Astrocyte (in vitro differentiated cells and primary cell): ENCODE measurements around the gene TRPV5. TPM values are rescaled to one million over a fixed set of nuclear protein-coding genes. Genes with fewer than 3 reads are reported as not detected.

Experiments
- DNase-seq: peaks from one replicate; pipeline ENCODE4 v3.0.0-alpha.2; 2010; ENCODE audit warnings: low read depth
- FAIRE-seq: peaks from 2 replicates; lab custom pipeline; 2011; peaks lifted over from hg19 to GRCh38; lab: Jason Lieb, UNC
- H2AFZ ChIP-seq: 2 replicates; pipeline ENCODE4 v1.6.0; 2012; ENCODE audit warnings: low read depth, low read length, inconsistent platforms
- H3K27ac ChIP-seq: 2 replicates; pipeline ENCODE4 v1.5.1; 2011; ENCODE audit warnings: low read depth, low read length, inconsistent platforms
- H3K27me3 ChIP-seq: 2 replicates; pipeline ENCODE4 v1.6.0; 2011; ENCODE audit warnings: low read length, inconsistent platforms; ENCODE audit not compliant: insufficient read depth
- H3K36me3 ChIP-seq: 2 replicates; pipeline ENCODE4 v1.5.1; 2011; ENCODE audit warnings: low read length, inconsistent platforms; ENCODE audit not compliant: insufficient read depth
- H3K4me1 ChIP-seq: 2 replicates; pipeline ENCODE4 v1.5.1; 2011; ENCODE audit warnings: low read length, inconsistent platforms; ENCODE audit not compliant: insufficient read depth
- H3K4me2 ChIP-seq: 2 replicates; pipeline ENCODE4 v1.6.0; 2012; ENCODE audit warnings: low read length, inconsistent platforms
- H3K4me3 ChIP-seq: 2 replicates; pipeline ENCODE4 v1.5.1; 2011; ENCODE audit warnings: low read depth, mild to moderate bottlenecking, low read length, inconsistent platforms; ENCODE audit not compliant: insufficient read depth
- H3K79me2 ChIP-seq: 2 replicates; pipeline ENCODE4 v1.6.0; 2012; ENCODE audit warnings: mild to moderate bottlenecking, low read length, inconsistent platforms; ENCODE audit not compliant: insufficient read depth
- H3K9ac ChIP-seq: 2 replicates; pipeline ENCODE4 v1.6.0; 2012; ENCODE audit warnings: mild to moderate bottlenecking, low read length, inconsistent platforms
- H3K9me3 ChIP-seq: 2 replicates; pipeline ENCODE4 v1.5.1; 2012; ENCODE audit warnings: low read depth, mild to moderate bottlenecking, low read length, inconsistent platforms; ENCODE audit not compliant: insufficient read depth
- H4K20me1 ChIP-seq: 2 replicates; pipeline ENCODE4 v1.6.0; 2012; ENCODE audit warnings: low read length, inconsistent platforms; ENCODE audit not compliant: insufficient read depth
- H3K27ac Mint-ChIP-seq: one replicate; pipeline ENCODE4 v1.8.0; 2021; ENCODE audit warnings: mild to moderate bottlenecking, mixed read lengths; ENCODE audit not compliant: unreplicated experiment
- H3K27me3 Mint-ChIP-seq: one replicate; pipeline ENCODE4 v1.8.0; 2021; ENCODE audit warnings: low read depth, mixed read lengths; ENCODE audit not compliant: unreplicated experiment
- H3K36me3 Mint-ChIP-seq: one replicate; pipeline ENCODE4 v1.8.0; 2021; ENCODE audit warnings: low read depth, mixed read lengths; ENCODE audit not compliant: unreplicated experiment
- H3K4me1 Mint-ChIP-seq: one replicate; pipeline ENCODE4 v1.8.0; 2021; ENCODE audit warnings: low read depth, mixed read lengths; ENCODE audit not compliant: unreplicated experiment
- H3K4me3 Mint-ChIP-seq: one replicate; pipeline ENCODE4 v1.8.0; 2021; ENCODE audit warnings: mild to moderate bottlenecking, moderate library complexity, mixed read lengths; ENCODE audit not compliant: unreplicated experiment
- H3K9me3 Mint-ChIP-seq: one replicate; pipeline ENCODE4 v1.8.0; 2021; ENCODE audit warnings: mild to moderate bottlenecking, mixed read lengths; ENCODE audit not compliant: unreplicated experiment
- EZH2 ChIP-seq: IDR thresholded peaks from 2 replicates; pipeline ENCODE4 v1.6.1; 2012; ENCODE audit warnings: mild to moderate bottlenecking, low read length, inconsistent platforms; ENCODE audit not compliant: insufficient read depth
- total RNA-seq: library from RNA; stranded (reverse); gene quantifications from 2 replicates; pipeline ENCODE4 v1.2.1, GENCODE V29; 2021
- TF ChIP-seq, protein P1 (sequence below): IDR thresholded peaks from 2 replicates; pipeline ENCODE4 v1.5.1; 2011; ENCODE audit warnings: low read depth, mild to moderate bottlenecking, inconsistent platforms, low read length, moderate library complexity; ENCODE audit not compliant: insufficient read depth

The TRPV5 gene
- total RNA-seq, 1 donor from 2014 or later, result not detected

DNA sequence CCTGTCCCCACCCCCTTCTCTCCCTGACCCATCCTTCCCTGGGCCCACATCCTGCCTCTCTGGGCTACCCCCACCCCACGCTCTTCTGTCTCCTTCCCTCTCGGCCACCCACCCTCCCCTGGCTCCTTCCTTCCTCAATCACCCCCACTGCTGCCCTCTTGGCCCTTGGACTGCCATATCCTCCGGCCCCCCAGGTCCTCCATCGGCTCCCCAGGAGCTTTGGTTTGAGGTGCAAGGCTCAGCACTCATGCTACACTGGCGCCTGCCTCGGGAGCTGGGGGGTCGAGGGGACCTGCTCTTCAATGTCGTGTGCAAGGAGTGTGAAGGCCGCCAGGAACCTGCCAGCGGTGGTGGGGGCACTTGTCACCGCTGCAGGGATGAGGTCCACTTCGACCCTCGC lies 67.8 kb downstream of the TRPV5 start:
- H4K20me1 ChIP-seq, result no peaks in the 10 kb centered on the region
- no peaks in the 10 kb centered on the region for H3K4me1 ChIP-seq
- Mint-ChIP-seq H3K4me3 (no peak overlapping the region), H3K9me3 (no peaks in the 10 kb centered on the region), H3K4me1 (no peaks in the 10 kb centered on the region), H3K27me3 (peaks cover 23% of the 10 kb centered on the region), H3K36me3 (no peaks in the 10 kb centered on the region), H3K27ac (no peak overlapping the region)
- no peak overlapping the region for H2AFZ ChIP-seq
- H3K79me2 ChIP-seq, result no peaks in the 10 kb centered on the region
- H3K9ac ChIP-seq, result no peak overlapping the region
- no peak for TF ChIP-seq EZH2
- no peak overlapping the region for H3K4me3 ChIP-seq
- no peak overlapping the region for H3K27ac ChIP-seq
- H3K9me3 ChIP-seq, result no peaks in the 10 kb centered on the region
- DNase-seq (no peak), FAIRE-seq (no peak)
- H3K27me3 ChIP-seq, result no peaks in the 10 kb centered on the region
- no peak overlapping the region for H3K4me2 ChIP-seq
- no peaks in the 10 kb centered on the region for H3K36me3 ChIP-seq

DNA sequence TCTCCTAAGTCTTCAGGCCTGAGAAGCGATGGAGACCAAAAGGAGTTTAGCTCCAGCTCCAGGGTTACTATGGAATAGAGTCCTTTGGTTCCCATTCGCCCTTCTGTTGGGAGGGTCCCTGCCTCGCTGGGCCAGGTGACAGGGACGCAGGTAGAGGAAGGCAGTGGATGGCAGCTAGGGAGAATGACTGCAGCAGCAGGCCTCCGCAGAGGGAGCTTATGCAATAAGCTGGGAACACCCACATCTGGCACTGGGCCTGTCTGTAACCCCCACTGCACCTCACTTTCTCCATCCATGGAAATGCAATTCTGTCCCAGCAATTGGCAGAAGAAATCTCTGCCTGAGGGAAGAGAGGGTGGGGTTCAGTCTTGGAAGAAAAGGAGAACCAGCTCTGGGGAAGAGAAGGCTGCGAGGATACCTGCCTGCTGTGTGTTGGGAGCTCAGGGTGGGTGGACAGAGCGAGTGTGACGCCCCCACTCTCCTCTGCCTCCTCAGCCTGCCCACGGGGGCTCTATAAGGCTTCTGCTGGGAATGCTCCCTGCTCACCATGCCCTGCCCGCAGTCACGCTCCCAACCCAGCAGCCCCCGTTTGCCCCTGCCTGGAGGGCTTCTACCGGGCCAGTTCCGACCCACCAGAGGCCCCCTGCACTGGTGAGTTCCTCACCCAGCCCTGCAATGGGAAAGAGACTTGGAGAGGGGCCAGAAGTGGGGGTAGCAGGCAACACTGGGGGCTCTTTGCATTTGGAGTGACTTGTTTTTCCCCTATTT lies 68.4 kb downstream of the TRPV5 start:
- DNase-seq (no peak), FAIRE-seq (no peak)
- Mint-ChIP-seq H3K36me3 (no peaks in the 10 kb centered on the region), H3K27me3 (peaks cover 23% of the 10 kb centered on the region), H3K9me3 (no peaks in the 10 kb centered on the region), H3K4me3 (no peak overlapping the region), H3K4me1 (no peaks in the 10 kb centered on the region), H3K27ac (no peak overlapping the region)
- no peak overlapping the region for H3K4me2 ChIP-seq
- H3K4me1 ChIP-seq, result no peaks in the 10 kb centered on the region
- H3K9me3 ChIP-seq, result no peaks in the 10 kb centered on the region
- TF ChIP-seq EZH2, result no peak
- TF ChIP-seq, protein P1, sequence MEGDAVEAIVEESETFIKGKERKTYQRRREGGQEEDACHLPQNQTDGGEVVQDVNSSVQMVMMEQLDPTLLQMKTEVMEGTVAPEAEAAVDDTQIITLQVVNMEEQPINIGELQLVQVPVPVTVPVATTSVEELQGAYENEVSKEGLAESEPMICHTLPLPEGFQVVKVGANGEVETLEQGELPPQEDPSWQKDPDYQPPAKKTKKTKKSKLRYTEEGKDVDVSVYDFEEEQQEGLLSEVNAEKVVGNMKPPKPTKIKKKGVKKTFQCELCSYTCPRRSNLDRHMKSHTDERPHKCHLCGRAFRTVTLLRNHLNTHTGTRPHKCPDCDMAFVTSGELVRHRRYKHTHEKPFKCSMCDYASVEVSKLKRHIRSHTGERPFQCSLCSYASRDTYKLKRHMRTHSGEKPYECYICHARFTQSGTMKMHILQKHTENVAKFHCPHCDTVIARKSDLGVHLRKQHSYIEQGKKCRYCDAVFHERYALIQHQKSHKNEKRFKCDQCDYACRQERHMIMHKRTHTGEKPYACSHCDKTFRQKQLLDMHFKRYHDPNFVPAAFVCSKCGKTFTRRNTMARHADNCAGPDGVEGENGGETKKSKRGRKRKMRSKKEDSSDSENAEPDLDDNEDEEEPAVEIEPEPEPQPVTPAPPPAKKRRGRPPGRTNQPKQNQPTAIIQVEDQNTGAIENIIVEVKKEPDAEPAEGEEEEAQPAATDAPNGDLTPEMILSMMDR, result no peak
- H3K27ac ChIP-seq, result no peak overlapping the region
- no peaks in the 10 kb centered on the region for H3K36me3 ChIP-seq
- no peaks in the 10 kb centered on the region for H4K20me1 ChIP-seq
- no peak overlapping the region for H3K4me3 ChIP-seq
- H3K9ac ChIP-seq, result no peak overlapping the region
- H3K27me3 ChIP-seq, result no peaks in the 10 kb centered on the region
- H2AFZ ChIP-seq, result no peak overlapping the region
- no peaks in the 10 kb centered on the region for H3K79me2 ChIP-seq

DNA sequence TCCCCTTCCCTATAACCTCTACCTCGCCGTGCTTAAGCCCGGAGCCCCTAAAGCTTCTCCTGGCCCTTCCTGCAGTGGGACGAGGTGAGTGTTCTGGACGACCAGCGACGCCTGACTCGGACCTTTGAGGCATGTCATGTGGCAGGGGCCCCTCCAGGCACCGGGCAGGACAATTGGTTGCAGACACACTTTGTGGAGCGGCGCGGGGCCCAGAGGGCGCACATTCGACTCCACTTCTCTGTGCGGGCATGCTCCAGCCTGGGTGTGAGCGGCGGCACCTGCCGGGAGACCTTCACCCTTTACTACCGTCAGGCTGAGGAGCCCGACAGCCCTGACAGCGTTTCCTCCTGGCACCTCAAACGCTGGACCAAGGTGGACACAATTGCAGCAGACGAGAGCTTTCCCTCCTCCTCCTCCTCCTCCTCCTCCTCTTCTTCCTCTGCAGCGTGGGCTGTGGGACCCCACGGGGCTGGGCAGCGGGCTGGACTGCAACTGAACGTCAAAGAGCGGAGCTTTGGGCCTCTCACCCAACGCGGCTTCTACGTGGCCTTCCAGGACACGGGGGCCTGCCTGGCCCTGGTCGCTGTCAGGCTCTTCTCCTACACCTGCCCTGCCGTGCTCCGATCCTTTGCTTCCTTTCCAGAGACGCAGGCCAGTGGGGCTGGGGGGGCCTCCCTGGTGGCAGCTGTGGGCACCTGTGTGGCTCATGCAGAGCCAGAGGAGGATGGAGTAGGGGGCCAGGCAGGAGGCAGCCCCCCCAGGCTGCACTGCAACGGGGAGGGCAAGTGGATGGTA lies 69.5 kb downstream of the TRPV5 start:
- no peak overlapping the region for H3K4me3 ChIP-seq
- no peaks in the 10 kb centered on the region for H3K36me3 Mint-ChIP-seq
- no peak for FAIRE-seq
- no peak overlapping the region for H3K9ac ChIP-seq
- no peak overlapping the region for H3K27ac ChIP-seq
- no peak overlapping the region for H2AFZ ChIP-seq
- H3K4me1 ChIP-seq, result no peaks in the 10 kb centered on the region
- no peaks in the 10 kb centered on the region for H3K36me3 ChIP-seq
- H3K27me3 ChIP-seq, result no peaks in the 10 kb centered on the region
- H3K9me3 Mint-ChIP-seq, result no peaks in the 10 kb centered on the region
- peaks cover 5% of the 10 kb centered on the region for H3K4me1 Mint-ChIP-seq
- no peak for TF ChIP-seq EZH2
- TF ChIP-seq, protein P1, result no peak
- H4K20me1 ChIP-seq, result no peaks in the 10 kb centered on the region
- no peak overlapping the region for H3K4me2 ChIP-seq
- no peaks in the 10 kb centered on the region for H3K79me2 ChIP-seq
- DNase-seq, result no peak
- H3K27me3 Mint-ChIP-seq, result peaks cover 23% of the 10 kb centered on the region
- H3K9me3 ChIP-seq, result no peaks in the 10 kb centered on the region
- no peak overlapping the region for H3K27ac Mint-ChIP-seq
- H3K4me3 Mint-ChIP-seq, result no peak overlapping the region
